ENCODE results near the gene SNRK. TPM values are rescaled to one million over a fixed set of nuclear protein-coding genes. Genes with fewer than 3 reads are reported as not detected.

SNRK gene
- total and polyA plus RNA-seq, 2 of the 13 experiments (the other 11 are each of a cell fraction or from before 2014, with no cell fraction given) = 11.4 to 16.1 TPM

GRCh38 chr3:43366885-43367284 lies 80.5 kb downstream of the SNRK start (continued):
- TF ChIP-seq PAXIP1 (CRISPR knock-in tag; conservative IDR thresholded peaks at IDR 0.05) = no peak
- no peak for TF ChIP-seq ZNF720 (CRISPR knock-in tag; IDR thresholded peaks at IDR 0.05)
- no peak for TF ChIP-seq HMGXB3 (CRISPR knock-in tag; IDR thresholded peaks at IDR 0.05; ENCODE audit: borderline replicate concordance)

Data from HepG2 (cell line).